Vagina (tissue), 2 donors: ENCODE data around the gene TAF1B.

Experiments
- CTCF ChIP-seq, 3 experiments: fragments of 450-650 bp in 2 of 3; fragments of 200-600 bp in 1 of 3; sonication (generic) in 1 of 3; IDR thresholded peaks; one replicate each; pipeline ENCODE4 v1.5.1; 2017 to 2019; ENCODE audit warnings: antibody characterized with exemption in 3 of 3, mild to moderate bottlenecking in 2 of 3, moderate library complexity in 2 of 3
- POLR2A ChIP-seq, 2 donors: fragments of 450-650 bp; IDR thresholded peaks; one replicate each; pipeline ENCODE4 v1.6.1; 2017; ENCODE audit warnings: antibody characterized with exemption in 2 of 2, mild to moderate bottlenecking in 2 of 2, moderate library complexity in 2 of 2

GRCh38 chr2:9836074-9836473, 7.2 kb upstream of the TAF1B start:
- TF ChIP-seq CTCF (IDR thresholded peaks at IDR 0.05): no peak
- no peak for TF ChIP-seq POLR2A (IDR thresholded peaks at IDR 0.05)
